Measurements from ENCODE around the gene TTC9.

DNA sequence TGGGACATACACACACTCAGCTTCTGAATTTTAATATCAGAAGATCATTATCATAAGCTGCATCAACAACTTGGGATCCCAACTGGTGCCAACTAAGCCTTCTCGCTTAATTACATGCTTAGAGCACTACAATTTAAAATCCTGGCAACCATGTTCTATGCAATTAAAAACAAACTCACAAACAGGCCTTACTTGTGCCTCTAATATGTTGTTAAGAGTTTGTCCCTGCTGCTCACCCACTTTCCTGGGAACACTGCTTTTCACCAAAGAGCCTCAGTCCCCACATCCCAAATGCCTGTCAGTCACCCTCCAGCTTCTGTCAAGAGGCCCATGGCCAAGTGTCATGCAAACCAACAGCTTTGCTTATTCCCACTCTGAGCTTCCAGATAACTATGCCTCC lies 69.7 kb downstream of the TTC9 start:
- TF ChIP-seq POLR2A (IDR thresholded peaks at IDR 0.05) (no peak), CTCF (IDR thresholded peaks at IDR 0.05) (no peak)

Measured in esophagus squamous epithelium (tissue), 4 donors.